OCI-LY1 (cell line): ENCODE results near the gene COL3A1.

Experiments
- H2AFZ ChIP-seq: fragments of 200-600 bp; sonication (generic), shearing (Covaris generic); 2 replicates; pipeline ENCODE4 v1.6.0; 2014; ENCODE audit warnings: antibody characterized with exemption, mild to moderate bottlenecking, low read length
- H3F3A ChIP-seq: fragments of 200-600 bp; sonication (generic), shearing (Covaris generic); 2 replicates; pipeline ENCODE4 v1.6.0; 2014; ENCODE audit warnings: mild to moderate bottlenecking, antibody characterized with exemption, low read length, moderate library complexity; ENCODE audit not compliant: insufficient read depth
- H3K27ac ChIP-seq: fragments of 200-600 bp; sonication (generic); 2 replicates; pipeline ENCODE4 v1.5.1; 2014; ENCODE audit warnings: low read length, mixed run types, mild to moderate bottlenecking, low read depth; ENCODE audit not compliant: poor library complexity, severe bottlenecking
- H3K27me3 ChIP-seq: fragments of 200-600 bp; sonication (generic); 2 replicates; pipeline ENCODE4 v1.6.0; 2014; ENCODE audit warnings: antibody characterized with exemption, mild to moderate bottlenecking, low read length, moderate library complexity; ENCODE audit not compliant: insufficient read depth
- H3K36me3 ChIP-seq: fragments of 200-600 bp; sonication (generic); 2 replicates; pipeline ENCODE4 v1.6.1; 2014; ENCODE audit warnings: mild to moderate bottlenecking, antibody characterized with exemption, low read length, moderate library complexity, mixed read lengths; ENCODE audit not compliant: insufficient read depth
- H3K4me1 ChIP-seq: fragments of 200-600 bp; sonication (generic); 2 replicates; pipeline ENCODE4 v1.5.1; 2014; ENCODE audit warnings: mild to moderate bottlenecking, low read length, moderate library complexity; ENCODE audit not compliant: insufficient read depth, severe bottlenecking
- H3K4me2 ChIP-seq: fragments of 200-600 bp; sonication (generic), shearing (Covaris generic); 2 replicates; pipeline ENCODE4 v1.6.1; 2014; ENCODE audit warnings: low read length
- H3K4me3 ChIP-seq: fragments of 200-600 bp; sonication (generic); 2 replicates; pipeline ENCODE4 v1.5.1; 2014; ENCODE audit warnings: low read length, low read depth, mild to moderate bottlenecking, mixed read lengths; ENCODE audit not compliant: poor library complexity, severe bottlenecking
- H3K79me2 ChIP-seq: fragments of 200-600 bp; shearing (Covaris generic); 2 replicates; pipeline ENCODE4 v1.6.1; 2016; ENCODE audit warnings: mixed run types, low read length, mixed read lengths; ENCODE audit not compliant: insufficient read depth
- H3K9ac ChIP-seq: fragments of 200-600 bp; sonication (generic), shearing (Covaris generic); 2 replicates; pipeline ENCODE4 v1.6.1; 2014; ENCODE audit warnings: mild to moderate bottlenecking, low read length, mixed read lengths
- H3K9me2 ChIP-seq: fragments of 200-600 bp; sonication (generic), shearing (Covaris generic); 2 replicates; pipeline ENCODE4 v1.6.1; 2014; ENCODE audit warnings: low read depth, mild to moderate bottlenecking, low read length, mixed read lengths
- H3K9me3 ChIP-seq: fragments of 200-600 bp; shearing (Covaris generic); 2 replicates; pipeline ENCODE4 v1.6.1; 2014; ENCODE audit warnings: low read length, mixed read lengths
- H4K20me1 ChIP-seq: fragments of 200-600 bp; sonication (generic), shearing (Covaris generic); 2 replicates; pipeline ENCODE4 v1.6.0; 2016; ENCODE audit warnings: mild to moderate bottlenecking, low read length; ENCODE audit not compliant: insufficient read depth
- EZH2 ChIP-seq: fragments of 200-600 bp; sonication (generic), shearing (Covaris generic); IDR thresholded peaks from 2 replicates; pipeline ENCODE4 v1.8.0; 2017; ENCODE audit warnings: borderline replicate concordance, mixed run types, mild to moderate bottlenecking, antibody characterized with exemption, low read length, moderate library complexity, mixed read lengths
- TF ChIP-seq, protein P1 (sequence below): fragments of 200-600 bp; sonication (generic), shearing (Covaris generic); IDR thresholded peaks from 2 replicates; pipeline ENCODE4 v1.5.1; 2017; ENCODE audit warnings: mild to moderate bottlenecking, antibody characterized with exemption, low read length, moderate library complexity, mixed read lengths

The COL3A1 gene

GRCh38 chr2:188993247-188993646 lies 19.1 kb downstream of the COL3A1 start:
- no peak overlapping the region for H3K27ac ChIP-seq
- H3K4me2 ChIP-seq: no peak overlapping the region
- H3K9me3 ChIP-seq: no peaks in the 10 kb centered on the region
- H3K4me3 ChIP-seq: no peak overlapping the region
- H3K4me1 ChIP-seq: peaks cover 8% of the 10 kb centered on the region
- no peaks in the 10 kb centered on the region for H3K27me3 ChIP-seq
- H3K36me3 ChIP-seq: no peaks in the 10 kb centered on the region
- no peaks in the 10 kb centered on the region for H3K9me2 ChIP-seq
- H4K20me1 ChIP-seq: no peaks in the 10 kb centered on the region
- TF ChIP-seq, protein P1, sequence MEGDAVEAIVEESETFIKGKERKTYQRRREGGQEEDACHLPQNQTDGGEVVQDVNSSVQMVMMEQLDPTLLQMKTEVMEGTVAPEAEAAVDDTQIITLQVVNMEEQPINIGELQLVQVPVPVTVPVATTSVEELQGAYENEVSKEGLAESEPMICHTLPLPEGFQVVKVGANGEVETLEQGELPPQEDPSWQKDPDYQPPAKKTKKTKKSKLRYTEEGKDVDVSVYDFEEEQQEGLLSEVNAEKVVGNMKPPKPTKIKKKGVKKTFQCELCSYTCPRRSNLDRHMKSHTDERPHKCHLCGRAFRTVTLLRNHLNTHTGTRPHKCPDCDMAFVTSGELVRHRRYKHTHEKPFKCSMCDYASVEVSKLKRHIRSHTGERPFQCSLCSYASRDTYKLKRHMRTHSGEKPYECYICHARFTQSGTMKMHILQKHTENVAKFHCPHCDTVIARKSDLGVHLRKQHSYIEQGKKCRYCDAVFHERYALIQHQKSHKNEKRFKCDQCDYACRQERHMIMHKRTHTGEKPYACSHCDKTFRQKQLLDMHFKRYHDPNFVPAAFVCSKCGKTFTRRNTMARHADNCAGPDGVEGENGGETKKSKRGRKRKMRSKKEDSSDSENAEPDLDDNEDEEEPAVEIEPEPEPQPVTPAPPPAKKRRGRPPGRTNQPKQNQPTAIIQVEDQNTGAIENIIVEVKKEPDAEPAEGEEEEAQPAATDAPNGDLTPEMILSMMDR: no peak
- no peaks in the 10 kb centered on the region for H3K79me2 ChIP-seq
- no peak overlapping the region for H3K9ac ChIP-seq
- H3F3A ChIP-seq: no peaks in the 10 kb centered on the region
- no peak overlapping the region for H2AFZ ChIP-seq

DNA sequence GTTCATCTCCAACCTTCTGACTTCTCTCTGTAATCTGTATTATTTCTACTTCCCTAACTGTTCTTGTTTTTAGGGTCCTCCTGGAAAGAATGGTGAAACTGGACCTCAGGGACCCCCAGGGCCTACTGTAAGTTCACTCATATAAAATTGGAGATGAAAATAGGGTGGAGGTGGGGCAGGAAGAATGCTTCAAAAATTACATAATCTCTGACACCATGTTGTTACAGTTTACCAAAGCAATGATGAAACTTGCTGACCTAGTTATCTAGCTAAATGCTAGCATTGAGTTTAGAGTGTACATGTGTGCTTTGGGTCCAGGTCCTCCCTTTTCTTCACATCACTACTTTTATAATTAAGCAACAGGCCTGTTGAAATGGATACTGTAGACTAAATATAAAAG lies 23.1 kb downstream of the COL3A1 start:
- Histone ChIP-seq H3K27me3 (no peaks in the 10 kb centered on the region), H3F3A (no peaks in the 10 kb centered on the region), H2AFZ (no peak overlapping the region), H4K20me1 (no peaks in the 10 kb centered on the region), H3K79me2 (no peaks in the 10 kb centered on the region), H3K9me2 (no peaks in the 10 kb centered on the region), H3K36me3 (no peaks in the 10 kb centered on the region), H3K4me3 (no peak overlapping the region), H3K9ac (no peak overlapping the region), H3K9me3 (no peaks in the 10 kb centered on the region), H3K4me2 (no peak overlapping the region), H3K27ac (no peak overlapping the region), H3K4me1 (peaks cover 8% of the 10 kb centered on the region)
- TF ChIP-seq, protein P1: no peak
- no peak for TF ChIP-seq EZH2

DNA sequence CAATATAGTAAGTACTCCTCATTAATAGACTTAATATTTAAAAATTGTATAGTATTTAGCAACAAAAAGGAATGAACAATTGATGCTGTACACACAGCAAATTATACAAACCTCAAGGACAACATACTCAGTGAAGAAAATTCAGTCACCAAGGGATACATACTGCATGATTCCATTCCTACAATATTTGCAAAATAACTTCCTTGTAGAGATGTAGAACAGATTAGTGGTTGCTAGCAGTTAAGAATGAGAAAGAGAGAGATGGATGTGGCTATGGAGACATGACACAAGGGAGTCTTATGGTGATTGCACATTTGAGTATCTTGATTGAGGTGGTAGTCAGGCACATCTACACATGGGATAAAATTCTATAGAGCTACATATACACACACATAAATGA lies 26.0 kb downstream of the COL3A1 start:
- no peaks in the 10 kb centered on the region for H4K20me1 ChIP-seq
- H3K27ac ChIP-seq: no peak overlapping the region
- TF ChIP-seq EZH2: no peak
- TF ChIP-seq, protein P1: no peak
- no peak overlapping the region for H3K4me2 ChIP-seq
- no peaks in the 10 kb centered on the region for H3K36me3 ChIP-seq
- no peak overlapping the region for H3K9ac ChIP-seq
- no peaks in the 10 kb centered on the region for H3K9me2 ChIP-seq
- no peak overlapping the region for H3K4me3 ChIP-seq
- H3K4me1 ChIP-seq: peaks cover 7% of the 10 kb centered on the region
- H2AFZ ChIP-seq: no peak overlapping the region
- no peaks in the 10 kb centered on the region for H3K27me3 ChIP-seq
- no peaks in the 10 kb centered on the region for H3F3A ChIP-seq
- no peaks in the 10 kb centered on the region for H3K9me3 ChIP-seq
- H3K79me2 ChIP-seq: no peaks in the 10 kb centered on the region
